WTC11 (cell line): ENCODE measurements around the gene CMKLR1.

Source experiments
- ATF6 ChIP-seq: sonication (generic); formaldehyde crosslinking; IDR thresholded peaks from 2 replicates; pipeline ENCODE4 v1.8.1; 2023; ENCODE audit warnings: mild to moderate bottlenecking, missing genetic modification reagents
- CTCF ChIP-seq: fragments of 200-600 bp; IDR thresholded peaks from 2 replicates; pipeline ENCODE4 v1.8.0; 2022; ENCODE audit warnings: antibody characterized with exemption
- FOXK1 ChIP-seq: sonication (generic); formaldehyde crosslinking; IDR thresholded peaks from 2 replicates; pipeline ENCODE4 v1.8.0; 2022; ENCODE audit warnings: mild to moderate bottlenecking, moderate library complexity, missing genetic modification reagents
- JUN ChIP-seq: sonication (generic); formaldehyde crosslinking; IDR thresholded peaks from 2 replicates; pipeline ENCODE4 v1.8.0; 2023; ENCODE audit warnings: mild to moderate bottlenecking, missing genetic modification reagents
- NR2C2 ChIP-seq: sonication (generic); formaldehyde crosslinking; IDR thresholded peaks from 2 replicates; pipeline ENCODE4 v1.8.0; 2022; ENCODE audit warnings: mild to moderate bottlenecking, missing genetic modification reagents
- PRDM15 ChIP-seq: sonication (generic); formaldehyde crosslinking; IDR thresholded peaks from 2 replicates; pipeline ENCODE4 v1.8.0; 2022; ENCODE audit warnings: missing genetic modification reagents
- USF2 ChIP-seq: sonication (generic); formaldehyde crosslinking; IDR thresholded peaks from 2 replicates; pipeline ENCODE4 v1.8.1; 2023; ENCODE audit warnings: mild to moderate bottlenecking, missing genetic modification reagents, moderate library complexity
- ZNF121 ChIP-seq: sonication (generic); formaldehyde crosslinking; IDR thresholded peaks from 2 replicates; pipeline ENCODE4 v1.8.0; 2023; ENCODE audit warnings: missing genetic modification reagents
- ZNF281 ChIP-seq: sonication (generic); formaldehyde crosslinking; IDR thresholded peaks from 2 replicates; pipeline ENCODE4 v1.8.0; 2023; ENCODE audit warnings: mild to moderate bottlenecking, missing genetic modification reagents
- TF ChIP-seq, protein P1 (sequence below): sonication (generic); formaldehyde crosslinking; IDR thresholded peaks from 2 replicates; pipeline ENCODE4 v1.8.0; 2023; ENCODE audit warnings: missing genetic modification reagents

GRCh38 chr12:108297895-108298760 is 41.0 kb downstream of the CMKLR1 start:
- TF ChIP-seq CTCF, result no peak
- TF ChIP-seq PRDM15 (CRISPR knock-in tag), result no peak
- no peak for TF ChIP-seq USF2
- TF ChIP-seq ZNF281, result no peak
- no peak for TF ChIP-seq ZNF121 (CRISPR knock-in tag)
- no peak for TF ChIP-seq ATF6
- TF ChIP-seq, protein P1, sequence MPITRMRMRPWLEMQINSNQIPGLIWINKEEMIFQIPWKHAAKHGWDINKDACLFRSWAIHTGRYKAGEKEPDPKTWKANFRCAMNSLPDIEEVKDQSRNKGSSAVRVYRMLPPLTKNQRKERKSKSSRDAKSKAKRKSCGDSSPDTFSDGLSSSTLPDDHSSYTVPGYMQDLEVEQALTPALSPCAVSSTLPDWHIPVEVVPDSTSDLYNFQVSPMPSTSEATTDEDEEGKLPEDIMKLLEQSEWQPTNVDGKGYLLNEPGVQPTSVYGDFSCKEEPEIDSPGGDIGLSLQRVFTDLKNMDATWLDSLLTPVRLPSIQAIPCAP (CRISPR knock-in tag), result no peak
- no peak for TF ChIP-seq JUN (CRISPR knock-in tag)
- no peak for TF ChIP-seq FOXK1
- no peak for TF ChIP-seq NR2C2 (CRISPR knock-in tag)
